Stimulated activated CD8-positive, alpha-beta memory T cell treated with anti-CD3 and anti-CD28 coated beads, Interleukin-2, amount 100 ng/mL, for 48 hours (primary cell): ENCODE data around the gene MACROD2.
"Not testable (repeated sequence)": the region's sequence is repeated elsewhere in the genome, so short reads cannot be mapped to it uniquely, and the experiment has no call there.

Experiments
- DNase-seq, 2 donors: peaks; one replicate each; pipeline ENCODE4 v3.0.0-alpha.2; 2020; ENCODE audit warnings: low read depth in 2 of 2

MACROD2 gene

DNA sequence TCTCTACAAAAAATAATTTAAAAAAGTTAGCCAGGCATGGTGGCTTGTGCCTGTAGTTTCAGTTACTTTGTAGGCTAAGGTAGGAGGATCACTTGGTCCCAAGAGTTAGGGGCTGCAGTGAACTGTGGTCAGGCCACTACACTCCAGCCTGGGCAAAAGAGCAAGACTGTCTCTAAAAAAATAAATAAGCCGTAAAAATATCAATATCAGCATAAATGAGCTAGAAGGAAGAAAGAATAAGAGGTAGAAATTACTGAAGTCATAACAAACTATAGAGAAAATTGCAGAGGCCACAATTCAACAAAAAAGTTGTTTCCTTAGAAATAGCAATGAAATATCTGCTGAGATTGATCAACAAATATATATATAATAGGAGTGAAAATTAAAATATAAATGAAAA lies 1169.4 kb downstream of the MACROD2 start:
- DNase-seq, result no peak

DNA sequence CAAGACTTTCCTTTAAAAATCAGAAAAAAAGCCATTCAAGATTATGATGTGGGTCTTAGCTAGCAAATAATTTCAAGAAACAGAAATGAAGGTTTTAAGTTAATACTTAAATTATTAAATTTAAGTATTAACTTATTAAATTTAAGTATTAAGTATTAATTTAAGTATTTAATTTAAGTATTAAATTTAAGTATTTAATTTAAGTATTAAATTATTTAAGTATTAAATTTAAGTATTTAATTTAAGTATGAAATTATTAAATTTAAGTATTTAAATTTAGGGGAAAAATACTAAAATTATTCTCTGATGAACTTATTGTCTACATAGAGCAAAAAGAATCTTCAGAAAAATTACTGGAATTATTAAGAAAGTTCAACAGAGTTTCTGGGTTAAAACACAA lies 1171.4 kb downstream of the MACROD2 start:
- DNase-seq, result no peak

- DNase-seq, result no peak
These were observed 1175.7 kb downstream of the MACROD2 start for GRCh38 chr20:15171016-15171415.

GRCh38 chr20:15176929-15177328 lies 1181.6 kb downstream of the MACROD2 start:
- no peak for DNase-seq

DNA sequence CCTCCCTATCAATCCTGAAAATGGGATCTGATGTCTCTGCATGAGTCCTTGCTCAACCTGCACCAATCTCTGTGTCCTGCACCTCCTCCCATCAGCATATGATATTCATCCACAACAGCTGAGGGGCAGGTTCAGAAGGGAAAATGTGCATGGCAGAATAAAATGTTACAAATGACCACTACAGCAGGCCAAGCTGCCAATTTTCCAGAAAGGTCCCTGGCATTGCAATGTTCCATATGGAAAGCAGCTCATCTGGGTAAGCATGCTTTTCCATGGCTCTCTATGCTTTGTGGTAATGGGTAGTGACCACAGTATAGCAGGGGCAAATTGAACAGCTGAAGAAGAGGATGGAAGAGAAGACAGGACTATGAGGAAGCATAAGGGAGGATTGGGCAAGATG lies 1183.3 kb downstream of the MACROD2 start:
- no peak for DNase-seq

- DNase-seq, result no peak
These were observed 1184.1 kb downstream of the MACROD2 start for GRCh38 chr20:15179381-15179780.

DNA sequence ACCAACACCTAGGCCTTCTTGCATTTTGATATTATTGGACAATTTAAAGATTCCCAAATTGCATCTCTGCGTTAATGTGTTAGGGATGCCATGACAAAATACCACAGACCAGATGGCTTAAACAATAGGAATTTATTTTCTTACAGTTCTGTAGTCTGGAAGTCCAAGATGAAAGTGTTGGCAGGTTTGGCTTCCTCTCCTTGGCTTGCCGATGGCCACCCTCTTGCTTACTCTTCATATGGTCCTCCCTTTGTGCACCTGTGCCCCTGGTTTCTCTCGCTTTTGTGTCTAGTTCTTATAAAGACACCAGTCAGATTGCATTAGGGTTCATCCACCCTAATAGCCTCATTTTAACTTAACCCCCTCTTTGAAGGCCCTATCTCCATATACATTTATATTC lies 1184.5 kb downstream of the MACROD2 start:
- DNase-seq, result no peak

DNA sequence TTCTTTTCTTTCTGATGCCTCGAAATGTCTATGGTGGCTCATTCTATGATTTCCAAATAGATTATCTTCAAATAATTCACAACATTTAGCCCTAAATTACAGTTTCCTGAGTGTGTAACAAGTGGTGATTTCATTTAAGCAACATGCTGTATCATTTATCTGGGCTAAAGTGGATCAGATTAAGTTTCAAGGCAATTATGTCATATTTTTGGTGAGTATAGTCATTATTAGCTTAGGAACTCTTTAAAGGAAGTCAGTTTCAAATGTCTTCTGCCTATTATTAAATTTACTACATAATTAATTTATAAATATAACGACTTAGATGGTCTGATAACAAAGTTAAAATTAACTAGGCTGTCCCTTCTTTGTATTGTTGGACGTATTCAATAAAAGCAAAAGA lies 1190.0 kb downstream of the MACROD2 start:
- no peak for DNase-seq

- no peak for DNase-seq
These were observed 1190.6 kb downstream of the MACROD2 start for GRCh38 chr20:15185913-15186312.

DNA sequence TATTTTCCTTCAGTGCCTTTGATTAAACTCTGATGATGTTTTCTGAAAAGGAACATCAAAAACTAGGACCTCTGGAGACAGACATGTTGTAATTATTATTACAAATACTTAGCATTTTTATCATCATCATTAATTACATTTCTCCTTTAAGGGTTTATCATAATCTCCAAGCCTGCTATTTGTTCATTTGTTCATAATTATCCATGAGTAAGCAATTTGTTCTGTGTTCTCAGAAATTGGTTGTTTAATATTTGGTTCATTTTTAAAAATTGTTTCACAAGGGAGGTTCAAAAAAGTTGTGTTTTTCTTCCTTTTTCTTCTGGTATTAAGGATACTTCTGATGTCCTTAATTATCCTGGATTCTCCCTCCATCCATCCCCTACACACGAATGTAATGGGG lies 1192.3 kb downstream of the MACROD2 start:
- DNase-seq, result no peak

- no peak for DNase-seq
These were observed 1193.1 kb downstream of the MACROD2 start for GRCh38 chr20:15188415-15188814.

DNA sequence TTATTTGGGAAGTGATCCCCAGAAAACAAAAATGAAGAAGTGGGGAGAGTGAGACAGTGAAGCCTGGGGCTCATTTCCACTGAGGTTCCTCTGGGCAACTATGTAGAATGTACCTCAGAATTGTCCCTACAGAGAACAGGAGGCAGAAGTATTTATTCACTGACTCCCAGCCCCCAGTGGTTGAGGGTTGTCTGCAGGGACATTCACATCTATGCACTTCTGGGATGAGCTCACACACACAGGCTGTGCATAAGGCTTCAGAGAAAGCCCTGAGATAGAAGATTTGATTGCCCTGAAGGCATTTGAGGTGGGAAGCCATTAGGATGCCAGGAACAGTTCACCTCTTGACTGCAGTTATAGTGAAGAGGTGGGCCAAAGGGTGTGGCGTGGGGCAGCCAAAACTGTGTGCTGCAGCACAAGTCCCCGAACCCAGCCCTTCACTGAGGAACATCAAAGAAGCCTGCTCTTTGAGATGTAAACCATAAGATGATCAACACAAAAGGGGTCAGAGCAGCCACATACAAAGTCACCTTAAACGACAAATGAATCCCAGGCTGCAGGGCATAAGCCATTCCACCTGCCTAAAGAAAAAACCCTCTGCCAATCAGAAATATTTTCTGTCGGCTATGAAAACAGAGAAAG lies 1195.9 kb downstream of the MACROD2 start:
- no peak for DNase-seq

GRCh38 chr20:15195378-15195777 lies 1200.1 kb downstream of the MACROD2 start:
- no peak for DNase-seq

- no peak for DNase-seq
These were observed 1201.4 kb downstream of the MACROD2 start for GRCh38 chr20:15196547-15197255.

GRCh38 chr20:15198017-15198416 lies 1202.7 kb downstream of the MACROD2 start:
- DNase-seq, result not testable (repeated sequence)

DNA sequence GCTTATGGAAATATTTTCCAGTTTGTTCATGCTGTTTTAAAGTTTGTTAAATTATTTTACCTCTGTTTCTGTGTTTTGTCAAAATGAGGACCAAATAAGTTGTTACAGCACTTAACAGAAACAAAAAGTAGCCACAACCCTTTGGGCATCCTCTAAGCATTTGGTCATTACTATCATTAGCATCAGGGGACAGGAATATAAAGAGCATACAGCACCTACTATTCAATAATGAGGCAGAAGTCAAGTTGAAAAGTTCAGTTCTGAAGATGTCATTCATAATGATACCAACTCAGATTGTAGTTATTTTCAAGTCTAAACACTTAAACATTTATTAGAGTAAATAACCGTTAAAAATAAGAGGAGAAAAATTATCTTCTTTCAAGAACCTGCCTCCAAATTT lies 1204.4 kb downstream of the MACROD2 start:
- DNase-seq, result no peak

DNA sequence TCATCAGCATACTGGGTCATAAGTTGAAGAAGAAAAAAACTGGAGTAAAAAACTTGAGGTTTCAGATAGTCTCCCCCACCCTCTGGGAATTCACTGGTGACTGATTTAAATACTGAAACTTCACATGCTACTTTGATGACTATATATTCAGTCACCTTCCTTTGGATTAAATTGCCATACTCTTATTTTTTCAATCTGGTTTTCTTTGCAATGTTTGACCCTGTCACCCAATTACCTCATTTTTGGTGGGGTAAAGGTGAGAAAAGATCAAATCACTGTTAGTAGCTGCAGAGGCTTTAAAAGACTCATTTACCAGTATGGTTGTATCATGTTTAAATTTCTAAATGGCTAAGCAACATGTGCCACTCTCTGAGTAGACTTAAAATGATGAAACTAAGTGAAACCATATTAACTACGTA lies 1204.8 kb downstream of the MACROD2 start:
- DNase-seq, result no peak

DNA sequence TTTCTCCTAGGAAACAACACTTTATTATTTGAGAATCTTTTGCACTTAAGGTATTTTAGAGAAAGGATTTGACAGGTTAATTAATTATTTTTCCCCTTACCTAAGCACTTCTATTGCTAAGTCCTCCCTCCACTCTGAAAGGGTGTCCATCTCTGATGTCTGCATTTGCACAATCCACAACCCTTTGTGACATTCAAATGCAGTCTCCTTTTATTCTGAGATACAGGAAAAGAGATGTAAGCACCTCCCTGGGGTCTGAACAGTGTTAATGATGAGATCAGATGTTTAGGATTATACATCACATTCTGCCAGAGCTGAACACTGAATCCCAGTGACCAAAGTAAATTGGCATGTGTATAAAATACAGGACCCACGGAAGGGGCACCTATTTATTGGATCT lies 1206.3 kb downstream of the MACROD2 start:
- no peak for DNase-seq

- DNase-seq, result no peak
These were observed 1208.9 kb downstream of the MACROD2 start for GRCh38 chr20:15204234-15204633.

GRCh38 chr20:15205028-15205427 lies 1209.7 kb downstream of the MACROD2 start:
- no peak for DNase-seq

- DNase-seq, result no peak
These were observed 1210.4 kb downstream of the MACROD2 start for GRCh38 chr20:15205719-15206118.

- no peak for DNase-seq
These were observed 1214.2 kb downstream of the MACROD2 start for GRCh38 chr20:15209537-15209936.

DNA sequence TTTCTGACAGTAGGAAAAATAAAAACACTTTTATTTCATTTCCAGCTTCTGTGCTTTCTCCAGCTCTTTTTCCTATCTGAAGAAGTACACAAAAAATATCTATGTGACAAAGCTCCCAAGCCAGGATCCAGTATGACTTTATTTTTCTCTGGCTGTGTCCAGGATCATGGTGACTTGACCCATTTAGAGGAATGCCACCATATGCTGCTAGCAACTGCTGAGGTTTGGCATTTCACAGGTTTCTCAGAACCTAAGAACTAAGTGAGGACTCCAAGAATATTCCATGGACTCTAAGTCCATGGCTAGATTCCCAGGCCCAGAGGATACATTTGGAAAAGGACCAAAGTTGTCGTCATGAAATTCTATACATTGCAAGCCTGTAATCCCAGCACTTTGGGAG lies 1218.7 kb downstream of the MACROD2 start:
- no peak for DNase-seq
